Neural progenitor cell (in vitro differentiated cells): ENCODE data around the gene PHF13.

Experiments used
- CTCF ChIP-seq: fragments of 200-600 bp; sonication (generic); IDR thresholded peaks from 2 replicates; pipeline ENCODE4 v1.5.1; 2017; ENCODE audit warnings: antibody characterized with exemption, mild to moderate bottlenecking
- EZH2 ChIP-seq: fragments of 200-600 bp; sonication (generic); IDR thresholded peaks from 2 replicates; pipeline ENCODE4 v1.6.1; 2017; ENCODE audit warnings: antibody characterized with exemption, mild to moderate bottlenecking, moderate library complexity
- EZH2phosphoT487 ChIP-seq: fragments of 200-600 bp; sonication (generic); IDR thresholded peaks from 2 replicates; pipeline ENCODE4 v1.6.1; 2017; ENCODE audit warnings: antibody characterized with exemption

DNA sequence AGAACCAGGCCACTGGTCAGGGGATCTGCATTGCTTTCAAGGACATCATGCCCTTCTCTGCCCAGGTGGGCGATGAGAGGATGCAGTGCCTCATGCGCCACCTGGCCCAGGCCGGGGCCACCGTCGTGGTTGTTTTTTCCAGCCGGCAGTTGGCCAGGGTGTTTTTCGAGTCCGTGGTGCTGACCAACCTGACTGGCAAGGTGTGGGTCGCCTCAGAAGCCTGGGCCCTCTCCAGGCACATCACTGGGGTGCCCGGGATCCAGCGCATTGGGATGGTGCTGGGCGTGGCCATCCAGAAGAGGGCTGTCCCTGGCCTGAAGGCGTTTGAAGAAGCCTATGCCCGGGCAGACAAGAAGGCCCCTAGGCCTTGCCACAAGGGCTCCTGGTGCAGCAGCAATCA is 38.7 kb upstream of the PHF13 start:
- TF ChIP-seq CTCF (no peak), EZH2 (no peak), EZH2phosphoT487 (no peak)
